IMR-90 (cell line): ENCODE measurements around the gene GSE1. TPM values are rescaled to one million over a fixed set of nuclear protein-coding genes. Genes with fewer than 3 reads are reported as not detected.

Experiments
- ATAC-seq: fragments of 200-7000 bp; cut with Tn5 transposase; 2 replicates; pipeline ENCODE4 v1.9.1; 2020; ENCODE audit warnings: low read depth, mild to moderate bottlenecking, moderate library complexity
- BruUV-seq: library from RNA; stranded (reverse); fragments of 400-500 nt; replicated peaks from 2 replicates; lab custom pipeline; 2021; lab: Mats Ljungman, UMichigan
- CTCF ChIA-PET: fragments of 300-600 bp; formaldehyde crosslinking; extraction: SDS; loops from one replicate; lab custom pipeline; 2021; ENCODE audit warnings: antibody characterized with exemption; lab: Yijun Ruan, JAX
- POLR2A ChIA-PET: fragments of 300-600 bp; sonication (Branson Sonifier 250); formaldehyde crosslinking; loops from one replicate; lab custom pipeline; 2022; ENCODE audit warnings: antibody characterized with exemption; ENCODE audit not compliant: unreplicated experiment; lab: Charles Lee
- DNase-seq: peaks from one replicate; pipeline ENCODE4 v3.0.0; 2013
- H2AFZ ChIP-seq: replicated peaks from 2 replicates; pipeline ENCODE3; 2013; ENCODE audit warnings: low read length, mild to moderate bottlenecking; ENCODE audit not compliant: poor library complexity
- H2AK5ac ChIP-seq: 2 replicates; pipeline ENCODE4 v1.6.1; 2013; ENCODE audit warnings: low read depth, low read length, inconsistent platforms
- H2AK9ac ChIP-seq: replicated peaks from 2 replicates; pipeline ENCODE3; 2013; ENCODE audit warnings: mild to moderate bottlenecking, low read depth, low read length, moderate library complexity; ENCODE audit not compliant: poor library complexity
- H2BK120ac ChIP-seq: 2 replicates; pipeline ENCODE4 v1.6.1; 2013; ENCODE audit warnings: low read depth, low read length, inconsistent platforms
- H2BK15ac ChIP-seq: 3 replicates; pipeline ENCODE4 v1.6.1; 2013; ENCODE audit warnings: low read depth, low read length, inconsistent platforms
- H2BK20ac ChIP-seq: 2 replicates; pipeline ENCODE4 v1.6.1; 2013; ENCODE audit warnings: low read depth, mild to moderate bottlenecking, inconsistent platforms, low read length, moderate library complexity
- H2BK5ac ChIP-seq: 2 replicates; pipeline ENCODE4 v1.6.1; 2013; ENCODE audit warnings: mild to moderate bottlenecking, low read depth, low read length, inconsistent platforms; ENCODE audit not compliant: poor library complexity, severe bottlenecking
- H3K14ac ChIP-seq: replicated peaks from 2 replicates; pipeline ENCODE4 v1.6.1; 2013; ENCODE audit warnings: low read depth, low read length, inconsistent platforms
- H3K18ac ChIP-seq: 2 replicates; pipeline ENCODE4 v1.6.1; 2013; ENCODE audit warnings: low read depth, low read length, control low read depth
- H3K23ac ChIP-seq: 2 replicates; pipeline ENCODE4 v1.6.1; 2013; ENCODE audit warnings: low read depth, low read length, inconsistent platforms
- H3K27ac ChIP-seq: 2 replicates; pipeline ENCODE4 v1.5.1; 2013; ENCODE audit warnings: mild to moderate bottlenecking, control low read depth, low read length; ENCODE audit not compliant: insufficient read depth
- H3K27me3 ChIP-seq: 2 replicates; pipeline ENCODE4 v1.6.1; 2013; ENCODE audit warnings: low read length; ENCODE audit not compliant: control insufficient read depth, insufficient read depth
- H3K36me3 ChIP-seq: 2 replicates; pipeline ENCODE4 v1.6.1; 2013; ENCODE audit warnings: low read length, mixed read lengths; ENCODE audit not compliant: control insufficient read depth, insufficient read depth
- H3K4ac ChIP-seq: 2 replicates; pipeline ENCODE4 v1.6.1; 2013; ENCODE audit warnings: low read depth, low read length, inconsistent platforms
- H3K4me1 ChIP-seq: 2 replicates; pipeline ENCODE4 v1.6.1; 2013; ENCODE audit warnings: low read length, mixed read lengths; ENCODE audit not compliant: control insufficient read depth, insufficient read depth
- H3K4me2 ChIP-seq: 2 replicates; pipeline ENCODE4 v1.6.1; 2013; ENCODE audit warnings: low read depth, mild to moderate bottlenecking, control low read depth, low read length, moderate library complexity
- H3K4me3 ChIP-seq: 2 replicates; pipeline ENCODE4 v1.5.1; 2013; ENCODE audit warnings: low read depth, mild to moderate bottlenecking, control low read depth, low read length, moderate library complexity; ENCODE audit not compliant: insufficient read depth
- H3K56ac ChIP-seq: 2 replicates; pipeline ENCODE4 v1.6.1; 2013; ENCODE audit warnings: low read length, inconsistent platforms; ENCODE audit not compliant: insufficient read depth; ENCODE audit errors: extremely low read depth
- H3K79me1 ChIP-seq, 2 experiments: 2 replicates each; pipeline ENCODE4 v1.6.1; 2013; ENCODE audit warnings: low read length in 2 of 2, inconsistent platforms in 1 of 2, low read depth in 1 of 2
- H3K9ac ChIP-seq: 2 replicates; pipeline ENCODE4 v1.6.1; 2013; ENCODE audit warnings: low read depth, low read length, control low read depth
- H3K9me1 ChIP-seq: 2 replicates; pipeline ENCODE4 v1.6.1; 2013; ENCODE audit warnings: low read length, inconsistent platforms; ENCODE audit not compliant: insufficient read depth
- H3K9me3 ChIP-seq: 2 replicates; pipeline ENCODE4 v1.6.1; 2013; ENCODE audit warnings: low read length; ENCODE audit not compliant: control insufficient read depth, insufficient read depth
- H4K20me1 ChIP-seq: 2 replicates; pipeline ENCODE4 v1.6.1; 2013; ENCODE audit warnings: low read length, inconsistent platforms; ENCODE audit not compliant: insufficient read depth
- H4K5ac ChIP-seq: 2 replicates; pipeline ENCODE4 v1.6.1; 2013; ENCODE audit warnings: mild to moderate bottlenecking, low read depth, low read length, control low read depth
- H4K8ac ChIP-seq, 2 experiments: 2 replicates each; pipeline ENCODE4 v1.6.1; 2013; ENCODE audit warnings: low read depth in 2 of 2, low read length in 2 of 2, control low read depth in 1 of 2, inconsistent platforms in 1 of 2
- H4K91ac ChIP-seq: 2 replicates; pipeline ENCODE4 v1.6.1; 2013; ENCODE audit warnings: low read depth, low read length, inconsistent platforms; ENCODE audit not compliant: insufficient read depth
- CHD1 ChIP-seq: IDR thresholded peaks from 2 replicates; pipeline ENCODE4 v1.6.1; 2012; ENCODE audit warnings: low read depth, low read length, improper control_type of control experiment
- MAFK ChIP-seq: IDR thresholded peaks from 2 replicates; pipeline ENCODE4 v1.6.1; 2012; ENCODE audit warnings: low read depth, low read length, improper control_type of control experiment
- POLR2A ChIP-seq: IDR thresholded peaks from 2 replicates; pipeline ENCODE4 v1.6.1; 2012; ENCODE audit warnings: mild to moderate bottlenecking, low read depth, low read length
- RAD21 ChIP-seq: IDR thresholded peaks from 2 replicates; pipeline ENCODE4 v1.6.1; 2012; ENCODE audit warnings: low read length, improper control_type of control experiment
- RCOR1 ChIP-seq: IDR thresholded peaks from 2 replicates; pipeline ENCODE4 v1.6.1; 2012; ENCODE audit warnings: mild to moderate bottlenecking, low read length, improper control_type of control experiment; ENCODE audit not compliant: insufficient replicate concordance
- SMC3 ChIP-seq: fragments of 150-350 bp; IDR thresholded peaks from 2 replicates; pipeline ENCODE4 v1.6.1; 2016; ENCODE audit warnings: low read depth, mild to moderate bottlenecking, antibody characterized with exemption, low read length, moderate library complexity
- WGBS, 2 experiments: methylation state at CpG; one replicate each; pipeline versions ENCODE4 v1.1.5 to v1.1.7; 2013; ENCODE audit warnings: missing lambda C conversion rate in 2 of 2; ENCODE audit not compliant: insufficient read length in 1 of 2; ENCODE audit errors: extremely low coverage in 2 of 2; 5-methylcytosine and 5-hydroxymethylcytosine counted together
- dilution Hi-C: fragments of 300-500 bp; cut with HindIII; formaldehyde crosslinking; loops from one replicate; pipeline ENCODE4 v1.14.3; 2018; ENCODE audit warnings: low sequenced_read_pairs; ENCODE audit not compliant: unreplicated experiment
- in situ Hi-C: fragments of 300-500 bp; cut with MboI; formaldehyde crosslinking; loops from 3 replicates; pipeline ENCODE4 v1.14.3; 2019; ENCODE audit warnings: low sequenced_read_pairs, inconsistent platforms, mixed read lengths
- intact Hi-C: fragments of 100-400 bp; cut with micrococcal nuclease; formaldehyde crosslinking; loops from 2 replicates; pipeline ENCODE4 v1.10.0; 2022
- polyA plus RNA-seq, 3 experiments: library from polyadenylated mRNA; depleted of rRNA; stranded (reverse); fragments of >200 nt; gene quantifications; 2 replicates each; pipeline ENCODE4 v1.2.3, GENCODE V29; 2012; ENCODE audit warnings: low replicate concordance in 1 of 3
- total RNA-seq: library from RNA; depleted of rRNA; stranded (reverse); fragments of >200 nt; gene quantifications from 2 replicates; pipeline ENCODE4 v1.2.3, GENCODE V29; 2012

Gene GSE1
- total and polyA plus RNA-seq, 2 of the 4 experiments (the other 2 are of a cell fraction) = 14.9 to 25.5 TPM

DNA sequence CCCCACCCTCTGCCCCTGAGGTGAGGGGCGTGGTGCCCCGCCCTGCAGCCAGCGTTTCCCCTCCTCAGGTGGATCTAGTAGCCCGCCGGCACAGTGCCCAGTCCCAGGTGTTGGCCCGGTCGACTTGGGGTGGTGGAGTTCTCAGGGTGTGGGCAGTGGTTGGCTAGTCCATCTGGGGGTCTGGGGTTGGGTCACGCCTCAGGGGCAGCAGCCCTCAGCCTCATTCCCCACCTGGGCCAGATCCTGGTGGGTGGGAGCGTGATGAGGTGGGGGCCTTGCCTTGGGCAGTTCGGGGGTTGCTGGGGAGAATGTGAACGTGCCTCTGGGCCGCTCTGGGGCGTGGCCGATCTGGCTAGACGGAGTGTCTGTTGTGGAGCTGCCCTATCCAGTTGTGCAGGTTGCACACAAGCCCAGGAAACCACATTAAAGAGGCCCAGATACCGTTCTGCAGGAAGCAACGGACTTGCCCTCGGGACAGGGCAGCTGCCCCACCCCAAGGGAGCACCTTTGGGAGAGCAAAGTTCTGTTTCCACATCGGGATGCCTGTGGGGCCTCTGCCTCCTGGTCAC lies 32.0 kb downstream of the GSE1 start:
- in situ Hi-C loops (no loop called here), dilution Hi-C loops (no loop called here), intact Hi-C loops (no loop called here)
- Histone ChIP-seq H3K36me3 (peaks cover 11% of the 10 kb centered on the region), H4K5ac (no peak overlapping the region), H2AK5ac (no peak overlapping the region), H3K27me3 (no peaks in the 10 kb centered on the region), H3K4ac (no peak overlapping the region), H4K91ac (no peak overlapping the region), H3K56ac (no peak overlapping the region), H3K9me1 (peaks cover 3% of the 10 kb centered on the region; the same call in 1 of the 2 replicates), H4K8ac (no peak overlapping the region), H3K23ac (no peak overlapping the region), H2BK20ac (no peak overlapping the region), H3K4me1 (peaks cover 2% of the 10 kb centered on the region; the same call in 1 of the 2 replicates), H2BK5ac (no peak overlapping the region), H2AFZ (no peak overlapping the region), H2AK9ac (no peak overlapping the region), H3K4me3 (no peak overlapping the region), H3K27ac (no peak overlapping the region), H3K9me3 (no peaks in the 10 kb centered on the region), H2BK15ac (no peak overlapping the region), H4K20me1 (peaks cover 77% of the 10 kb centered on the region), H3K4me2 (no peak overlapping the region), H3K14ac (no peak overlapping the region), H3K9ac (no peak overlapping the region), H3K18ac (no peak overlapping the region), H3K79me1 (peaks cover 8 to 39% of the 10 kb centered on the region in 2 experiments), H2BK120ac (no peak overlapping the region)
- ATAC-seq (no peak), DNase-seq (no peak)
- no TSS peak for BruUV-seq
- no peak for TF ChIP-seq RCOR1
- no peak for TF ChIP-seq RAD21
- no peak for TF ChIP-seq SMC3
- TF ChIP-seq MAFK = no peak
- TF ChIP-seq CHD1 = no peak
- TF ChIP-seq POLR2A = no peak
- POLR2A ChIA-PET = no interaction called here
- 94% methylated on average over 5 of the region's 19 CpGs; no CpG with 5 or more reads in 1 of the 2 experiments for WGBS, 2 experiments
- CTCF ChIA-PET = no interaction called here
